ENCODE data around the gene TMEM273.

DNA sequence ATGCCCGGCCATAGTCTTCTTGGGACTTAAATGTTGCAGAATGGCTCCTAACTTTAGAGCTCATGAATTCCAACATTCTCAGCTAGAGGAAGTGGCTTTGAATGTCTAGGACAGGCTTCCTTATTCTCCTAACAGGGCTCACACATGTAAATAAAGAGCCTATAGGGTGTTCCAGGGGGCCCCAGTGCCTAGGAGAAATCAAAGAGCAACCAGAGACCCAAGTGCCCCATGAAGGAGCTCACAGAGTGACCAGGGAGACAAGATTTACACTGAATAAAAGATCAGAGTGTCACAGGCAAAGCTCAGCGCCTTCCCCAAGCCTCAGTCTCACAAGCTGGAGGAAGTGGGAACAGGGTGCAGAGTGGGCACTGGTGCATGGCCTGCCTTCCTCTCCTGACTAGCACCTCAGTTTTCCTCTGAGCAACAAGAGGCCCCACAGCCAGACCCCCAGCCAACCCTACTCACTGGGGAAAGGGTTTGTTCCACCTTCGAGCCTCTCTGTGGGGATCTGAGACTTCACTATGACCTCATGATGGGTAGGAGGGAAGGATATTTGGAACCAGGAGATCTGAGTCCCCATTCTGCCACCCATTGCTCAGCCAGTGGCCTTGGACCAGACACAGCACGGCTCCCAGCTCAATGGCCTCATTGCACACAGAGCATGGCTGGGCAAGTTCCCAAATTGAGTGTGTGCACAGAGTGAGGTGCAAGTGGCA, 16.0 kb downstream of the TMEM273 start:
- TF ChIP-seq, protein P1, sequence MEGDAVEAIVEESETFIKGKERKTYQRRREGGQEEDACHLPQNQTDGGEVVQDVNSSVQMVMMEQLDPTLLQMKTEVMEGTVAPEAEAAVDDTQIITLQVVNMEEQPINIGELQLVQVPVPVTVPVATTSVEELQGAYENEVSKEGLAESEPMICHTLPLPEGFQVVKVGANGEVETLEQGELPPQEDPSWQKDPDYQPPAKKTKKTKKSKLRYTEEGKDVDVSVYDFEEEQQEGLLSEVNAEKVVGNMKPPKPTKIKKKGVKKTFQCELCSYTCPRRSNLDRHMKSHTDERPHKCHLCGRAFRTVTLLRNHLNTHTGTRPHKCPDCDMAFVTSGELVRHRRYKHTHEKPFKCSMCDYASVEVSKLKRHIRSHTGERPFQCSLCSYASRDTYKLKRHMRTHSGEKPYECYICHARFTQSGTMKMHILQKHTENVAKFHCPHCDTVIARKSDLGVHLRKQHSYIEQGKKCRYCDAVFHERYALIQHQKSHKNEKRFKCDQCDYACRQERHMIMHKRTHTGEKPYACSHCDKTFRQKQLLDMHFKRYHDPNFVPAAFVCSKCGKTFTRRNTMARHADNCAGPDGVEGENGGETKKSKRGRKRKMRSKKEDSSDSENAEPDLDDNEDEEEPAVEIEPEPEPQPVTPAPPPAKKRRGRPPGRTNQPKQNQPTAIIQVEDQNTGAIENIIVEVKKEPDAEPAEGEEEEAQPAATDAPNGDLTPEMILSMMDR (conservative IDR thresholded peaks at IDR 0.05 in 1 of 2, IDR thresholded peaks at IDR 0.05 in 1 of 2; ENCODE audit: low read depth in 1 of 2, low read length in 2 of 2): no peak
- TF ChIP-seq EZH2 (IDR thresholded peaks at IDR 0.05; ENCODE audit: low read length, missing control alignments): no peak
